H9 (cell line): ENCODE data around the gene TPRG1. TPM values are rescaled to one million over a fixed set of nuclear protein-coding genes. Genes with fewer than 3 reads are reported as not detected.

Experiments
- DNase-seq: peaks from one replicate; pipeline ENCODE4 v3.0.0-alpha.2; 2017
- H2AFZ ChIP-seq: one replicate; pipeline ENCODE4 v1.6.1; 2013; ENCODE audit warnings: mild to moderate bottlenecking, low read length, control low read depth, moderate library complexity
- H2AK5ac ChIP-seq: 2 replicates; pipeline ENCODE4 v1.6.1; 2013; ENCODE audit warnings: low read length, control low read depth, mixed read lengths; ENCODE audit not compliant: insufficient read length
- H2BK120ac ChIP-seq: one replicate; pipeline ENCODE4 v1.6.1; 2013; ENCODE audit warnings: low read depth, mild to moderate bottlenecking, low read length, control low read depth, inconsistent platforms; ENCODE audit not compliant: poor library complexity, severe bottlenecking
- H2BK12ac ChIP-seq: 2 replicates; pipeline ENCODE4 v1.6.1; 2013; ENCODE audit warnings: low read length, control low read depth, mixed read lengths, low read depth; ENCODE audit not compliant: insufficient read length
- H2BK15ac ChIP-seq: 2 replicates; pipeline ENCODE4 v1.6.1; 2013; ENCODE audit warnings: low read depth, low read length, control low read depth
- H2BK20ac ChIP-seq: one replicate; pipeline ENCODE4 v1.6.1; 2013; ENCODE audit warnings: low read depth, mild to moderate bottlenecking, low read length, control low read depth, inconsistent platforms; ENCODE audit not compliant: poor library complexity, severe bottlenecking
- H2BK5ac ChIP-seq: 2 replicates; pipeline ENCODE4 v1.6.1; 2013; ENCODE audit warnings: low read length, control low read depth, mixed read lengths; ENCODE audit not compliant: insufficient read length
- H3K14ac ChIP-seq: 2 replicates; pipeline ENCODE4 v1.6.1; 2013; ENCODE audit warnings: low read length, control low read depth; ENCODE audit not compliant: insufficient read depth
- H3K18ac ChIP-seq: 2 replicates; pipeline ENCODE4 v1.6.1; 2013; ENCODE audit warnings: low read depth, mild to moderate bottlenecking, mixed read lengths, low read length, control low read depth; ENCODE audit not compliant: insufficient read length
- H3K23ac ChIP-seq: 2 replicates; pipeline ENCODE4 v1.6.1; 2013; ENCODE audit warnings: low read length, control low read depth, mixed read lengths, low read depth; ENCODE audit not compliant: insufficient read length
- H3K23me2 ChIP-seq: 2 replicates; pipeline ENCODE4 v1.6.1; 2013; ENCODE audit warnings: low read depth, mild to moderate bottlenecking, mixed read lengths, low read length, control low read depth; ENCODE audit not compliant: insufficient read length, poor library complexity, severe bottlenecking
- H3K27ac ChIP-seq: 2 replicates; pipeline ENCODE4 v1.5.1; 2013; ENCODE audit warnings: low read length, control low read depth, mixed read lengths, low read depth; ENCODE audit not compliant: insufficient read length
- H3K27me3 ChIP-seq: 2 replicates; pipeline ENCODE4 v1.6.1; 2013; ENCODE audit warnings: low read length, control low read depth, inconsistent platforms; ENCODE audit not compliant: insufficient read depth
- H3K4ac ChIP-seq: 2 replicates; pipeline ENCODE4 v1.6.1; 2013; ENCODE audit warnings: low read depth, mild to moderate bottlenecking, control low read depth, inconsistent platforms, low read length, moderate library complexity
- H3K4me1 ChIP-seq: 2 replicates; pipeline ENCODE4 v1.6.1; 2013; ENCODE audit warnings: low read length, control low read depth, inconsistent platforms; ENCODE audit not compliant: insufficient read depth
- H3K4me2 ChIP-seq: 2 replicates; pipeline ENCODE4 v1.6.1; 2013; ENCODE audit warnings: low read length, control low read depth, mixed read lengths; ENCODE audit not compliant: insufficient read length, insufficient read depth
- H3K56ac ChIP-seq: 2 replicates; pipeline ENCODE4 v1.6.1; 2013; ENCODE audit warnings: low read depth, mild to moderate bottlenecking, mixed read lengths, low read length, control low read depth; ENCODE audit not compliant: insufficient read length
- H3K79me1 ChIP-seq: 2 replicates; pipeline ENCODE4 v1.6.1; 2013; ENCODE audit warnings: low read depth, mild to moderate bottlenecking, moderate library complexity, low read length, control low read depth, inconsistent platforms; ENCODE audit not compliant: insufficient read depth, poor library complexity, severe bottlenecking
- H3K79me2 ChIP-seq: 2 replicates; pipeline ENCODE4 v1.6.1; 2013; ENCODE audit warnings: low read length, control low read depth, inconsistent platforms; ENCODE audit not compliant: insufficient read depth
- H3K9ac ChIP-seq: 2 replicates; pipeline ENCODE4 v1.6.1; 2013; ENCODE audit warnings: low read length, control low read depth, mixed read lengths; ENCODE audit not compliant: insufficient read length; ENCODE audit errors: extremely low read depth
- H3K9me3 ChIP-seq: one replicate; pipeline ENCODE4 v1.6.1; 2013; ENCODE audit warnings: low read depth, low read length, inconsistent platforms; ENCODE audit not compliant: control insufficient read depth
- H3T11ph ChIP-seq: one replicate; pipeline ENCODE4 v1.6.1; 2013; ENCODE audit warnings: mild to moderate bottlenecking, low read length, control low read depth, inconsistent platforms
- H4K20me1 ChIP-seq: one replicate; pipeline ENCODE4 v1.6.1; 2013; ENCODE audit not compliant: control insufficient read depth, insufficient read length, insufficient read depth
- H4K5ac ChIP-seq: 2 replicates; pipeline ENCODE4 v1.6.1; 2013; ENCODE audit warnings: low read depth, mild to moderate bottlenecking, mixed read lengths, low read length, control low read depth; ENCODE audit not compliant: insufficient read length
- H4K8ac ChIP-seq: replicated peaks from 2 replicates; pipeline ENCODE4 v1.6.1; 2013; ENCODE audit warnings: low read length, control low read depth, mixed read lengths, low read depth; ENCODE audit not compliant: insufficient read length
- H4K91ac ChIP-seq: 2 replicates; pipeline ENCODE4 v1.6.1; 2013; ENCODE audit warnings: low read depth, mild to moderate bottlenecking, moderate library complexity, mixed read lengths, low read length, control low read depth; ENCODE audit not compliant: insufficient read length
- H3K27ac Mint-ChIP-seq, 3 experiments: 2 replicates in 2 of 3; 3 replicates in 1 of 3; pipeline ENCODE4 v1.8.0; 2020 to 2021; ENCODE audit warnings: mixed read lengths in 3 of 3, mild to moderate bottlenecking in 1 of 3, moderate library complexity in 1 of 3
- H3K27me3 Mint-ChIP-seq: 2 replicates; pipeline ENCODE4 v1.8.0; 2021; ENCODE audit warnings: low read depth, mild to moderate bottlenecking, moderate library complexity, mixed read lengths
- H3K36me3 Mint-ChIP-seq, 3 experiments: 2 replicates in 2 of 3; 3 replicates in 1 of 3; pipeline ENCODE4 v1.8.0; 2020 to 2021; ENCODE audit warnings: low read depth in 3 of 3, mixed read lengths in 3 of 3; ENCODE audit not compliant: insufficient read depth in 1 of 3
- H3K4me1 Mint-ChIP-seq, 2 experiments: 2 replicates each; pipeline ENCODE4 v1.8.0; 2020; ENCODE audit warnings: mixed read lengths in 2 of 2
- H3K4me3 Mint-ChIP-seq, 2 experiments: 2 replicates in 1 of 2; 3 replicates in 1 of 2; pipeline ENCODE4 v1.8.0; 2020 to 2021; ENCODE audit warnings: mild to moderate bottlenecking in 2 of 2, mixed read lengths in 2 of 2, moderate library complexity in 1 of 2
- H3K9me3 Mint-ChIP-seq, 2 experiments: 2 replicates in 1 of 2; 3 replicates in 1 of 2; pipeline ENCODE4 v1.8.0; 2020; ENCODE audit warnings: mild to moderate bottlenecking in 2 of 2, mixed read lengths in 2 of 2, moderate library complexity in 1 of 2
- WGBS: extraction: QIAGEN DNeasy Blood & Tissue Kit; methylation state at CpG from one replicate; pipeline ENCODE4 v1.1.7; 2013; ENCODE audit warnings: missing lambda C conversion rate, low lambda C conversion rate, mixed read lengths; ENCODE audit not compliant: insufficient read length; ENCODE audit errors: extremely low coverage; 5-methylcytosine and 5-hydroxymethylcytosine counted together
- total RNA-seq: library from RNA; stranded (reverse); gene quantifications from 2 replicates; pipeline ENCODE4 v1.2.1, GENCODE V29; 2021
- TF ChIP-seq, protein P1 (sequence below): fragments of 200-600 bp; sonication (generic); conservative IDR thresholded peaks from 3 replicates; pipeline ENCODE4 v1.8.0; 2021; ENCODE audit warnings: antibody characterized with exemption, mild to moderate bottlenecking

Gene TPRG1
- total RNA-seq, 1 experiment from 2014 or later: 0.66 TPM

DNA sequence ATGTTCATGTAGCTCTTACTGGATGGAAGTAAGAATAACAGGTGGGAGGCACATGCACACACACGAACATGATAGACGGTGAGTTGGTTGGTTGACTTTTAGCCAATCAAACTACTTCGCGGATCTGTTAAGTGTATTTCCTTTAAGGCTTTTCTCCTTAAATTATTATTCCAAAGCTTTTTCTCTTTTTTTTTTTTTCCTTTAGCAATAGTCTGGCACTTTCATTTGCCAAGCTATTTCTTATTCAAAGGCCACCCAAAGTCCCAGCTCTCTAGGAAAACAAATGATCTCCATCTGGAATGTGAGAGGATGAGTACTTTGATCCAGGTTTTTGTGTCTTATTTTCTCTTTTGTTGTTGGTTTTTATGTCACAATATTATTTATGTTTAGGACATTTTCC is 141.1 kb downstream of the TPRG1 start:
- Histone ChIP-seq H2AFZ (no peak overlapping the region), H3K4me2 (no peak overlapping the region), H2BK12ac (no peak overlapping the region), H3K9ac (no peak overlapping the region), H2BK5ac (no peak overlapping the region), H2AK5ac (no peak overlapping the region), H3K9me3 (no peaks in the 10 kb centered on the region), H3K56ac (no peak overlapping the region), H3K4me1 (peaks cover 2% of the 10 kb centered on the region; the same call in 1 of the 2 replicates), H4K5ac (no peak overlapping the region), H3K14ac (no peak overlapping the region), H3T11ph (no peak overlapping the region), H3K27me3 (no peaks in the 10 kb centered on the region), H3K27ac (no peak overlapping the region), H2BK15ac (no peak overlapping the region), H4K8ac (no peak overlapping the region), H3K18ac (no peak overlapping the region), H2BK120ac (no peak overlapping the region), H4K20me1 (no peaks in the 10 kb centered on the region), H3K79me1 (no peaks in the 10 kb centered on the region), H4K91ac (no peak overlapping the region), H3K79me2 (no peaks in the 10 kb centered on the region), H3K23me2 (no peaks in the 10 kb centered on the region), H3K4ac (no peak overlapping the region), H2BK20ac (no peak overlapping the region), H3K23ac (no peak overlapping the region)
- H3K4me1 Mint-ChIP-seq: peaks cover 18 to 20% of the 10 kb centered on the region in 2 experiments
- no peaks in the 10 kb centered on the region for H3K9me3 Mint-ChIP-seq
- no CpG with 5 or more reads among the region's 4 CpGs for WGBS
- H3K36me3 Mint-ChIP-seq: no peaks in the 10 kb centered on the region
- H3K4me3 Mint-ChIP-seq: no peak overlapping the region
- no peak for DNase-seq
- H3K27me3 Mint-ChIP-seq: no peaks in the 10 kb centered on the region
- no peak overlapping the region; a peak in 1 of 7 replicates for H3K27ac Mint-ChIP-seq
- TF ChIP-seq, protein P1, sequence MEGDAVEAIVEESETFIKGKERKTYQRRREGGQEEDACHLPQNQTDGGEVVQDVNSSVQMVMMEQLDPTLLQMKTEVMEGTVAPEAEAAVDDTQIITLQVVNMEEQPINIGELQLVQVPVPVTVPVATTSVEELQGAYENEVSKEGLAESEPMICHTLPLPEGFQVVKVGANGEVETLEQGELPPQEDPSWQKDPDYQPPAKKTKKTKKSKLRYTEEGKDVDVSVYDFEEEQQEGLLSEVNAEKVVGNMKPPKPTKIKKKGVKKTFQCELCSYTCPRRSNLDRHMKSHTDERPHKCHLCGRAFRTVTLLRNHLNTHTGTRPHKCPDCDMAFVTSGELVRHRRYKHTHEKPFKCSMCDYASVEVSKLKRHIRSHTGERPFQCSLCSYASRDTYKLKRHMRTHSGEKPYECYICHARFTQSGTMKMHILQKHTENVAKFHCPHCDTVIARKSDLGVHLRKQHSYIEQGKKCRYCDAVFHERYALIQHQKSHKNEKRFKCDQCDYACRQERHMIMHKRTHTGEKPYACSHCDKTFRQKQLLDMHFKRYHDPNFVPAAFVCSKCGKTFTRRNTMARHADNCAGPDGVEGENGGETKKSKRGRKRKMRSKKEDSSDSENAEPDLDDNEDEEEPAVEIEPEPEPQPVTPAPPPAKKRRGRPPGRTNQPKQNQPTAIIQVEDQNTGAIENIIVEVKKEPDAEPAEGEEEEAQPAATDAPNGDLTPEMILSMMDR: no peak
